GM19438 (cell line): ENCODE data around the gene SLC25A36.
"Not testable (repeated sequence)": the region's sequence is repeated elsewhere in the genome, so short reads cannot be mapped to it uniquely, and the experiment has no call there.

Source experiments
- ATAC-seq: cut with Tn5 transposase; IDR thresholded peaks from one replicate; pipeline ENCODE4 v1.9.1; 2021; ENCODE audit warnings: low read depth; ENCODE audit not compliant: unreplicated experiment

SLC25A36 gene

GRCh38 chr3:140929446-140929845, 12.2 kb upstream of the SLC25A36 start:
- no peak for ATAC-seq

- no peak for ATAC-seq
Measured at GRCh38 chr3:140931016-140931454, 10.6 kb upstream of the SLC25A36 start.

- ATAC-seq, result no peak
Measured at GRCh38 chr3:140931801-140932200, 9.8 kb upstream of the SLC25A36 start.

GRCh38 chr3:140933109-140933508, 8.5 kb upstream of the SLC25A36 start:
- ATAC-seq, result no peak

- no peak for ATAC-seq
Measured at GRCh38 chr3:140933552-140933951, 8.1 kb upstream of the SLC25A36 start.

- ATAC-seq, result not testable (repeated sequence)
Measured at GRCh38 chr3:140939305-140939704, 2.3 kb upstream of the SLC25A36 start.

- no peak for ATAC-seq
Measured at GRCh38 chr3:140941090-140941433, 574 bp upstream of the SLC25A36 start.

GRCh38 chr3:140942221-140943104, 827 bp downstream of the SLC25A36 start:
- peak; percentile 45 for ATAC-seq

- no peak for ATAC-seq
Measured at GRCh38 chr3:140943781-140944552, 2.3 kb downstream of the SLC25A36 start.

GRCh38 chr3:140948460-140949249, 7.0 kb downstream of the SLC25A36 start:
- ATAC-seq, result no peak

GRCh38 chr3:140950144-140950543, 8.5 kb downstream of the SLC25A36 start:
- no peak for ATAC-seq

GRCh38 chr3:140950863-140951262, 9.2 kb downstream of the SLC25A36 start:
- ATAC-seq, result no peak

- not testable (repeated sequence) for ATAC-seq
Measured at GRCh38 chr3:140951750-140952149, 10.1 kb downstream of the SLC25A36 start.

- no peak for ATAC-seq
Measured at GRCh38 chr3:140953028-140953960, 11.7 kb downstream of the SLC25A36 start.

GRCh38 chr3:140954576-140954975, 12.9 kb downstream of the SLC25A36 start:
- ATAC-seq, result no peak

GRCh38 chr3:140955645-140956044, 14.0 kb downstream of the SLC25A36 start:
- no peak for ATAC-seq

GRCh38 chr3:140956058-140956835, 14.6 kb downstream of the SLC25A36 start:
- ATAC-seq, result no peak

- ATAC-seq, result no peak
Measured at GRCh38 chr3:140972833-140973232, 31.2 kb downstream of the SLC25A36 start.

GRCh38 chr3:140974900-140975299, 33.3 kb downstream of the SLC25A36 start:
- ATAC-seq, result no peak
